ENCODE data around the gene MATCAP1.

The MATCAP1 gene

DNA sequence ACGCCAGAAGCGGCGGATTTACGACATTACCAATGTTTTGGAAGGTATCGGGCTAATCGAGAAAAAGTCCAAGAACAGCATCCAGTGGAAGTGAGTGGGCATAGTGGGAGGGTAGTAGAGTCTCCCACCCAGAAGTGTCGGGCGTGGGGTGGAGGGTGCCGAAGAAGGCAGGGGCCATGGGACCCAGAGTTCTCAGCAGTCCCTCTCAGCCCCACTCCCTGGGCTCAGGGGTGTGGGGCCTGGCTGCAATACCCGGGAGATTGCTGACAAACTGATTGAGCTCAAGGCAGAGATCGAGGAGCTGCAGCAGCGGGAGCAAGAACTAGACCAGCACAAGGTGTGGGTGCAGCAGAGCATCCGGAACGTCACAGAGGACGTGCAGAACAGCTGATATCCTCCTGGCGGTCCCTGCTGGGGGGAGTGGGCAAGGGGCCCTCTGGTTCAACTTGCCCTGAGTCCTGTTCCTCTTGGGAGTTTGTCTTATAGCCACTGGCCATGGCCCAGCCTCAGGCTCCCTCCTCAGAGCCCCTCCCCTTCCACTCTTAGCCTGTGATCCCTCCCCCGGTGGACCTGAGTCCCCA lies 9.1 kb upstream of the MATCAP1 start:
- DNase-seq (ENCODE audit: low read depth, low spot score), result no peak
- H3K4me3 ChIP-seq (ENCODE audit: low read length), result peak overlapping the region; percentile 100

DNA sequence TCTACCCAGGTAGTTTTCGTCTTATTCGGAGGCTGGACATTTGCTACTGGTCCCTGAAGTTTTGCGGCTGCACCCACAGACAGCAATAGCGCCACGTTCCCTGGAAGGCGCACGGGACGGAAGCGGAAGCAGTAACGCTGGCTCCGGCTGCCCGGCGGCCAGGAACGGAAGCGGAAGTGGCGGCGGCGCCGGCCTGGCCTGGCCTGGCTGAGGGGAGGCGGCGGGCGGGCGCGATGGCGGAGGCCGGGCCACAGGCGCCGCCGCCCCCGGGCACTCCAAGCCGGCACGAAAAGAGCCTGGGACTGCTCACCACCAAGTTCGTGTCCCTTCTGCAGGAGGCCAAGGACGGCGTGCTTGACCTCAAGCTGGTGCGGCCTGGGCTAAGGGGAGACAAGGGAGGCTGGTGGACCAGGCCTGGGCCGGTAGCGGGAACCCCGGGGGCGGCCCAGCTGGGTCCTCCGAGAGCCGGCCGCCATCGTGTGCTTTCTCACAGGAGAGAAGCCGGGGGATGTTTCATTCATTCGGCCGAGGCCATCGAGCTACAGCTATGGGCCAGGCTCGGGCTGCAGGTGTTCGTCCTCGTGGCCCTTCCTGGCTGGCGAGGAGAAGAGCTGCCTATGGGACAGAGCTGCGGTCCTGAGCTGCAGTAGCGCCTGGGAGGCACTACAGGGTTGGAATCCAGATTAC lies 8.4 kb upstream of the MATCAP1 start, which contains the start of gene E2F4:
Gene E2F4 (plus strand): TSS at position 161 of the 687 bp plus-strand sequence. CDS start 73 bp downstream, at position 234.
- DNase-seq (ENCODE audit: low read depth, low spot score), result peak; percentile 88
- peak within 1 kb of the TSS; percentile 100 for H3K4me3 ChIP-seq (ENCODE audit: low read length)

DNA sequence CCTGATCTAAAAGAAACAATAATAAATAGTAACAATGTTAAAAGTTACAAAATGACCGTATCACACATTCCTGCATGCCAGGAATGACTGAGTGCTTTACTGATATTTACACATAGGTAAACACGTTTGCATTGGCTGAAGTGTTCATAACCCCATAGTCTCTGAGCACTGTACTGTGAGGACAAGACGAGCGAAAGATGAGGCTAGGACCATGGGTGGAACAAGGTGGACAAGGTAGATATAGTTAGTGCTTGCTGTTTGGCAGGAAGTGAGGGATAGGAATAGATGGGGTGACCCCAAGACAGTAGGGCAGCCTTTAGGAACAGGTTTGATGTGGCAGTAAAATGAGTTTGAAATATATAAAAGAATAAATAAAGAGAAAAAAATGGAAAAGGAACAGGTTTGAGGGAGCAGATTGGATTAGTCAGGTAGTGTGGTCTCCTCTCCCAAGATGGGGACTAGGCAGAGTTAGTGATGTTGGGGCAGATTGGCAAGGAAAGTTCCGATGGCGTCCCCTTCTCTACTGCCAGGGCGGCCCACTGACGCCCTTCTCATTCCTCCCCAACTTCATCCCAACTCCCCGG lies 7.7 kb upstream of the MATCAP1 start:
- DNase-seq (ENCODE audit: low read depth, low spot score), result no peak
- peak overlapping the region; percentile 100 for H3K4me3 ChIP-seq (ENCODE audit: low read length)

GRCh38 chr16:67190448-67191399 lies 7.0 kb upstream of the MATCAP1 start:
- H3K4me3 ChIP-seq (ENCODE audit: low read length), result no peak overlapping the region
- no peak for DNase-seq (ENCODE audit: low read depth, low spot score)

GRCh38 chr16:67190041-67190440 lies 6.3 kb upstream of the MATCAP1 start, which contains the start of gene EXOC3L1:
TSS of gene EXOC3L1 (minus strand) at chr16:67190136. CDS start at chr16:67189676, 460 bp downstream.
- DNase-seq (ENCODE audit: low read depth, low spot score), result no peak
- H3K4me3 ChIP-seq (ENCODE audit: low read length), result no peak within 1 kb of the TSS

- H3K4me3 ChIP-seq (ENCODE audit: low read length), result no peak overlapping the region
- no peak for DNase-seq (ENCODE audit: low read depth, low spot score)
These were observed 5.0 kb upstream of the MATCAP1 start for GRCh38 chr16:67188798-67189197.

DNA sequence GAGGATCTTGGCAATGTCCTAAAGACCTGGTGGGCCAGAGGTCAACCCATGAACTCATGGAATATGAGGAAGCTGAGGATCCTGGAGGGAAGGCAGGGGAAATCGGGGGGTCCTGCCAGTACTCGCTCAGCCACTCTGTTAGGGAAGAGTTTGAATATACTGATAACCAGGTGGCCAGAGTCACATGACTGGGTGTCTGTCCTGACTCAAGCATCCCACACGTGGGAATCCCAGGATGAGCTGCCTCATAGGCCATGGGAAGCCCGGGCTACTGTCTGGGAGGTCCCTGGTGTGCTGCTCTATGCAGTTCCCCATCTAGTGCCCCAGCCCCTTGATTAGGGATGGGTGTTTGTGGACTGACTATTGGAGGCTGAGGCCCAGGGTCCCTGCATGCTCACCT lies 4.6 kb upstream of the MATCAP1 start:
- DNase-seq (ENCODE audit: low read depth, low spot score), result no peak
- no peak overlapping the region for H3K4me3 ChIP-seq (ENCODE audit: low read length)

- no peak for DNase-seq (ENCODE audit: low read depth, low spot score)
- no peak overlapping the region for H3K4me3 ChIP-seq (ENCODE audit: low read length)
These were observed 3.6 kb upstream of the MATCAP1 start for GRCh38 chr16:67187175-67187890.

DNA sequence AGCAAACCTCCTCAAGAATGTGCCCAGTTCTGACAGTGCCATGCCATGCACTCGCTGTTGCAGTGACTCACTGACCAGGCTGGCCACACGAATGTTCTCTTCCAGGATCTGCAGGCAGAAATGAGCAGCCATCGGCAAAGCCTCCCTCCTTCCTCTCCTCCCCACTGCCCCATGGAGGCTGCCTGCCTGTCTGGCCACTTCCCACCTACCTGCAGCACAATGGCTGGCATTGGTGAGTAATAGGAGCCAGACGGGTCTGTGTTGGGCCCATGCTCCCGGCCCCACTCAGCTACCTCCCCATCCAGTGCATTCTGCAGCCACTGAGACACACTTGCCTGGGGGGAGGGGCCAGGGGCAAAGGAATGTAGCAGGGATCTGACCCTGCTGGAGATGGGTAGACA lies 2.8 kb upstream of the MATCAP1 start:
- H3K4me3 ChIP-seq (ENCODE audit: low read length), result no peak overlapping the region
- no peak for DNase-seq (ENCODE audit: low read depth, low spot score)

DNA sequence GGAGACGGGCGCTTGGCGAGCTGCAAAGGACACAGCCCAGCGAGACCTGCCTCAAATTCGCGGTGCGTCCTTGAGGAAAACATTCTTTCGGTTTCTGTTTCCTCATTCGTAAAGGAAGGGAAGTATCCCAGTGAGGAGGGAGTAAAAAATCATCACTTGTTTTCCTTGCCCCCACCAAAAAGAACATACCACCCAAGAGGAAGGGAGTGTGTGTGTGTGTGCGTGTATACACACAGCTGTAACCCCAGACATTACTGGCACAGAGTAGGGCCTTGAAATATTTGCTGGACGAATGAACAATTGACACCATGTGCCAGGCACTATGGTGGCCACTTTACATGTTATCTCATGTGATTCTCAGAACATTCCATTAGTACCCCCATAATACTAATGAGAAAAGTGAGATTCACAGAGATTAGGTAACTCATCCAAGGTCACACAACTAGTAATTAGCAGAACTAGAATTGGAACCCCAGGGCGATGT lies 1.9 kb upstream of the MATCAP1 start:
- no peak overlapping the region for H3K4me3 ChIP-seq (ENCODE audit: low read length)
- no peak for DNase-seq (ENCODE audit: low read depth, low spot score)

DNA sequence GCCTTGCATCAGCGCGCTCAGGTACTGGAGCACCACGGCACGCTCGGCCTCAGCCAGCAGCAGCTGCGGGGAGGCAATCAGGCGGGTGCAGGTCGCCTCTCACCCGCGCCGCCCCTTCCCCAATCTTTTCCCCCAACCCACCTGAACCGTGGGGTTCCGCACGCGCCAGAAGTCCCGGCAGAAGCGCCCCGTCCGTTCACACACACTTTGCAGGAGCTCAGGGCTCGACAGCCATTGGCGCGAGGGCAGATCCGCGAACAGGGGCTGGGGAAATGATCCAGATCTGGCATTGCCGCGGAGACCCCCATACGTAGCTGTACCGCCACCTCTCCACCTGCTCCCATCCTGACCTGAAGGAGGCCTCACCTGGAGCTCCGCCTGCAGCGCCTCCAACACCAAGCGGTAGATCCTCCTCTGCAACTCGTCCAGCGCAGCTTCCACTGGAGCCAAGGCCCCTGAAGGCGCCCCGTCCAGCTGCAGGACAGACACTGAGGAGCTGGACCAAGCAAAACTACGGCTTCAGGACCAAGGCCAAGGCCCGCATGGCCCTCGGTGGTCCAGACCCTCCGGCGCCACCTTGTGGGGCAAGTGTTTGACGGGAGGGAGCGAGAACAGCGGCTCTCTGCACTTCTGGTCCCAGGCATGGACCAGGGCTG lies 1.4 kb upstream of the MATCAP1 start:
- H3K4me3 ChIP-seq (ENCODE audit: low read length), result no peak overlapping the region
- DNase-seq (ENCODE audit: low read depth, low spot score), result peak; percentile 46

GRCh38 chr16:67184453-67184994 lies 761 bp upstream of the MATCAP1 start:
- peak overlapping the region; percentile 87 for H3K4me3 ChIP-seq (ENCODE audit: low read length)
- DNase-seq (ENCODE audit: low read depth, low spot score), result no peak

DNA sequence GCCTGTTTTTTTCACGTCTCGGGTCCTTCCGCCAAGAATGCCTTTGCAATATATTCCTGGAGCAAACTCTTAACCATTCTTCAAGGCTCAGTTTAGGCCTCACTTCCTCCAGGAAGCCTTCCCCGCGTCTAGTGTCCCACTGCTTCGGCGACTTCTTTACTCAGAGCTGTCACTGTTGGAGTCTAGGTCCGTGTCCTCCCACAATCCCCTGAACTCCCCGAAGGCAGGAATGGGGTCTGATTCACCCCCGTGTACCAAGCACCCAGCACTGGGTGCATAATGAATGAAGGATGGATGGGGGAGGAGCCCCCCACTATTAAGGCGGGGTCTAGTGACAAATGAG lies 508 bp downstream of the MATCAP1 start:
- DNase-seq (ENCODE audit: low read depth, low spot score), result no peak

GRCh38 chr16:67182288-67182687 lies 1.5 kb downstream of the MATCAP1 start:
- DNase-seq (ENCODE audit: low read depth, low spot score), result no peak
- peak overlapping the region; percentile 87; the same call in 1 of the 2 replicates for H3K4me3 ChIP-seq (ENCODE audit: low read length)

More for the DNA sequence above, 508 bp downstream of the MATCAP1 start:
- peak overlapping the region; percentile 87 for H3K4me3 ChIP-seq (ENCODE audit: low read length)

- DNase-seq (ENCODE audit: low read depth, low spot score), result no peak
- no peak overlapping the region for H3K4me3 ChIP-seq (ENCODE audit: low read length)
These were observed 2.4 kb downstream of the MATCAP1 start for GRCh38 chr16:67181346-67181745.

- no peak overlapping the region for H3K4me3 ChIP-seq (ENCODE audit: low read length)
- no peak for DNase-seq (ENCODE audit: low read depth, low spot score)
These were observed 3.6 kb downstream of the MATCAP1 start for GRCh38 chr16:67180166-67180565.

GRCh38 chr16:67179421-67180080 lies 4.2 kb downstream of the MATCAP1 start:
- no peak for DNase-seq (ENCODE audit: low read depth, low spot score)
- no peak overlapping the region for H3K4me3 ChIP-seq (ENCODE audit: low read length)

Data from Jurkat, Clone E6-1 (cell line).